Lower leg skin (tissue), 4 donors: ENCODE results near the gene CEP104. TPM values are rescaled to one million over a fixed set of nuclear protein-coding genes. Genes with fewer than 3 reads are reported as not detected.

Source experiments
- DNase-seq, 2 donors: peaks; one replicate each; pipeline ENCODE4 v3.0.0-alpha.2; 2019; ENCODE audit warnings: low spot score in 2 of 2
- H3K4me3 ChIP-seq: fragments of 200-600 bp; sonication (generic); 2 replicates; pipeline ENCODE4 v1.5.1; 2017; ENCODE audit warnings: mild to moderate bottlenecking, low read depth; ENCODE audit not compliant: poor library complexity, severe bottlenecking
- CTCF ChIP-seq, 3 donors: fragments of 450-650 bp; IDR thresholded peaks; one replicate each; pipeline ENCODE4 v1.5.1; 2016; ENCODE audit warnings: antibody characterized with exemption in 3 of 3, mild to moderate bottlenecking in 3 of 3, moderate library complexity in 2 of 3
- POLR2A ChIP-seq, 2 donors: fragments of 450-650 bp; IDR thresholded peaks; one replicate each; pipeline ENCODE4 v1.6.1; 2016 to 2017; ENCODE audit warnings: antibody characterized with exemption in 2 of 2, mild to moderate bottlenecking in 1 of 2, moderate library complexity in 1 of 2
- WGBS, 2 donors: methylation state at CpG; one replicate each; pipeline ENCODE4 v1.1.5; 2018; 5-methylcytosine and 5-hydroxymethylcytosine counted together
- intact Hi-C: fragments of 100-400 bp; cut with DNase I; formaldehyde crosslinking; loops from one replicate; pipeline ENCODE4 v1.15.0; 2023; ENCODE audit warnings: low total_unique reads
- total RNA-seq, 4 donors: library from RNA; depleted of rRNA; stranded (reverse); fragments of >200 nt; gene quantifications; one replicate each; pipeline ENCODE4 v1.1.0, GENCODE V29; 2016

CEP104 gene
- total RNA-seq, 4 donors from 2014 or later = 24.6 to 38.9 (median 33.1) TPM

- TF ChIP-seq POLR2A (IDR thresholded peaks at IDR 0.05) (no peak), CTCF (IDR thresholded peaks at IDR 0.05) (no peak)
- WGBS, 2 donors = 96 to 97% methylated on average over 11 to 13 of the region's 13 CpGs
- H3K4me3 ChIP-seq = no peak overlapping the region
- intact Hi-C loops = no loop called here
- peak in 1 of 2 donors; percentile 54 for DNase-seq
Measured at GRCh38 chr1:3895279-3895950, 38.4 kb upstream of the CEP104 start.

GRCh38 chr1:3894626-3895278, 37.7 kb upstream of the CEP104 start:
- 91% methylated on average over 17 of the region's 17 CpGs for whole genome bisulfite sequencing, 2 donors
- no peak for DNase-seq
- intact Hi-C loops = no loop called here
- no peak overlapping the region for H3K4me3 ChIP-seq
- TF ChIP-seq CTCF (IDR thresholded peaks at IDR 0.05) (no peak), POLR2A (IDR thresholded peaks at IDR 0.05) (no peak)

- no peak for TF ChIP-seq CTCF (IDR thresholded peaks at IDR 0.05)
- no peak for TF ChIP-seq POLR2A (IDR thresholded peaks at IDR 0.05)
- no peak for DNase-seq
- 81 to 82% methylated on average over 5 of the region's 5 CpGs for WGBS, 2 donors
- H3K4me3 ChIP-seq = no peak overlapping the region
- intact Hi-C loops = no loop called here
Measured at GRCh38 chr1:3893190-3893589, 36.2 kb upstream of the CEP104 start.

- intact Hi-C loops = no loop called here
- WGBS, 2 donors = 50 to 51% methylated on average over 14 of the region's 14 CpGs
- TF ChIP-seq POLR2A (IDR thresholded peaks at IDR 0.05) = no peak
- TF ChIP-seq CTCF (IDR thresholded peaks at IDR 0.05) = no peak
- H3K4me3 ChIP-seq = no peak overlapping the region
- no peak for DNase-seq
Measured at GRCh38 chr1:3892748-3893147, 35.7 kb upstream of the CEP104 start.

GRCh38 chr1:3891329-3891865, 34.4 kb upstream of the CEP104 start:
- no peak overlapping the region for H3K4me3 ChIP-seq
- WGBS, 2 donors = 85 to 86% methylated on average over 17 of the region's 17 CpGs
- TF ChIP-seq POLR2A (IDR thresholded peaks at IDR 0.05) (no peak), CTCF (IDR thresholded peaks at IDR 0.05) (no peak)
- DNase-seq = no peak
- intact Hi-C loops = no loop called here
